ENCODE data around the gene SUPT20H. TPM values are rescaled to one million over a fixed set of nuclear protein-coding genes. Genes with fewer than 3 reads are reported as not detected.
"Not testable (repeated sequence)": the region's sequence is repeated elsewhere in the genome, so short reads cannot be mapped to it uniquely, and the experiment has no call there.

SUPT20H gene
- total RNA-seq, 5 donors from 2014 or later (not counting 1 experiment from before 2014, with no cell fraction given), result 73.8 to 90.9 (median 87.3) TPM

- DNase-seq (no peak), ATAC-seq (replicated peaks in 1 of 4) (no peak)
- Mint-ChIP-seq H3K4me3 (no peak overlapping the region), H3K27me3 (peaks cover 0 to 12% of the 10 kb centered on the region in 2 donors), H3K9me3 (no peaks in the 10 kb centered on the region), H3K4me1 (peaks cover 0 to under 1% (median 0%) of the 10 kb centered on the region in 3 donors), H3K27ac (peak overlapping the region in 1 of 2 donors; percentile 22), H3K36me3 (no peaks in the 10 kb centered on the region)
- POLR2A ChIA-PET, result no interaction called here
- Histone ChIP-seq H3K27me3 (replicated peaks in 1 of 2; ENCODE audit: control insufficient read depth in 2 of 2, extremely low read depth in 1 of 2, insufficient read depth in 2 of 2, low read length in 1 of 2) (peaks cover 0 to 14% of the 10 kb centered on the region in 2 experiments), H3K36me3 (ENCODE audit: control insufficient read depth in 2 of 2, extremely low read depth in 1 of 2, insufficient read depth in 1 of 2, low read length in 1 of 2) (no peaks in the 10 kb centered on the region), H3K9me3 (no peaks in the 10 kb centered on the region), H3K4me3 (ENCODE audit: control insufficient read depth in 1 of 2, extremely low read depth in 1 of 2, low read length in 1 of 2) (no peak overlapping the region), H3K27ac (ENCODE audit: low read length) (no peak overlapping the region), H3K4me1 (ENCODE audit: control insufficient read depth in 1 of 2, extremely low read depth in 1 of 2, insufficient read depth in 2 of 2, low read length in 2 of 2) (no peaks in the 10 kb centered on the region)
- CTCF ChIA-PET, result interaction anchor here in 1 of 2 donors (0.6 kb wide), 1 partner anchor 329 kb away, joined by 3 read pairs; no protein-coding TSS in a partner anchor
- 87% methylated on average over 3 of the region's 6 CpGs for WGBS (ENCODE audit: insufficient coverage)
Measured at GRCh38 chr13:37065890-37066526, 6.5 kb upstream of the SUPT20H start.

- Mint-ChIP-seq H3K4me1 (peaks cover 31 to 49% (median 43%) of the 10 kb centered on the region in 3 donors), H3K36me3 (peaks cover 13% of the 10 kb centered on the region), H3K9me3 (no peaks in the 10 kb centered on the region), H3K27ac (peak overlapping the region; percentile 97), H3K27me3 (no peaks in the 10 kb centered on the region), H3K4me3 (peak overlapping the region; percentile 87 to 96 (median 90))
- Histone ChIP-seq H3K9me3 (no peaks in the 10 kb centered on the region), H3K36me3 (ENCODE audit: control insufficient read depth in 2 of 2, extremely low read depth in 1 of 2, insufficient read depth in 1 of 2, low read length in 1 of 2) (no peaks in the 10 kb centered on the region), H3K4me3 (ENCODE audit: control insufficient read depth in 1 of 2, extremely low read depth in 1 of 2, low read length in 1 of 2) (peak overlapping the region; percentile 64 to 93), H3K4me1 (ENCODE audit: control insufficient read depth in 1 of 2, extremely low read depth in 1 of 2, insufficient read depth in 2 of 2, low read length in 2 of 2) (peaks cover 8 to 22% of the 10 kb centered on the region in 2 experiments), H3K27me3 (replicated peaks in 1 of 2; ENCODE audit: control insufficient read depth in 2 of 2, extremely low read depth in 1 of 2, insufficient read depth in 2 of 2, low read length in 1 of 2) (no peaks in the 10 kb centered on the region), H3K27ac (ENCODE audit: low read length) (peak overlapping the region; percentile 73)
- ATAC-seq (replicated peaks in 1 of 4) (peak; percentile 28 to 35 (median 34)), DNase-seq (no peak)
- ChIA-PET CTCF (no interaction called here), POLR2A (interaction anchor here in 1 of 2 donors (0.6 kb wide), 1 partner anchor 37 kb away, joined by 3 read pairs; no protein-coding TSS in a partner anchor)
- WGBS (ENCODE audit: insufficient coverage), result 94% methylated on average over 3 of the region's 10 CpGs
Measured at GRCh38 chr13:37059848-37060192, 332 bp upstream of the SUPT20H start.

GRCh38 chr13:37056228-37056627 is 3.3 kb downstream of the SUPT20H start:
- peaks cover 34% of the 10 kb centered on the region for H3K36me3 Mint-ChIP-seq
- POLR2A ChIA-PET; H3K27me3 ChIP-seq (replicated peaks in 1 of 2; ENCODE audit: control insufficient read depth in 2 of 2, extremely low read depth in 1 of 2, insufficient read depth in 2 of 2, low read length in 1 of 2); ATAC-seq (replicated peaks in 1 of 4); H3K27me3 Mint-ChIP-seq; H3K9me3 Mint-ChIP-seq; DNase-seq; H3K9me3 ChIP-seq; H3K36me3 ChIP-seq (ENCODE audit: control insufficient read depth in 2 of 2, extremely low read depth in 1 of 2, insufficient read depth in 1 of 2, low read length in 1 of 2); H3K27ac Mint-ChIP-seq; H3K4me3 ChIP-seq (ENCODE audit: control insufficient read depth in 1 of 2, extremely low read depth in 1 of 2, low read length in 1 of 2); H3K27ac ChIP-seq (ENCODE audit: low read length): not testable (repeated sequence)
- CTCF ChIA-PET, result interaction anchor here in 1 of 2 donors (1.1 kb wide), 1 partner anchor 9 kb away, joined by 3 read pairs; no protein-coding TSS in a partner anchor
- peak overlapping the region in 1 of 3 donors; percentile 22 for H3K4me3 Mint-ChIP-seq
- H3K4me1 ChIP-seq (ENCODE audit: control insufficient read depth in 1 of 2, extremely low read depth in 1 of 2, insufficient read depth in 2 of 2, low read length in 2 of 2), result peaks cover 8 to 22% of the 10 kb centered on the region in 2 experiments
- WGBS (ENCODE audit: insufficient coverage), result no CpG with 5 or more reads among the region's 2 CpGs
- H3K4me1 Mint-ChIP-seq, result peaks cover 64 to 85% (median 74%) of the 10 kb centered on the region in 3 donors

GRCh38 chr13:37053111-37053510 is 6.4 kb downstream of the SUPT20H start:
- H3K4me3 ChIP-seq (ENCODE audit: control insufficient read depth in 1 of 2, extremely low read depth in 1 of 2, low read length in 1 of 2); ATAC-seq (replicated peaks in 1 of 4); H3K27me3 ChIP-seq (replicated peaks in 1 of 2; ENCODE audit: control insufficient read depth in 2 of 2, extremely low read depth in 1 of 2, insufficient read depth in 2 of 2, low read length in 1 of 2); H3K27me3 Mint-ChIP-seq; H3K27ac ChIP-seq (ENCODE audit: low read length); H3K4me3 Mint-ChIP-seq; CTCF ChIA-PET; DNase-seq; H3K36me3 ChIP-seq (ENCODE audit: control insufficient read depth in 2 of 2, extremely low read depth in 1 of 2, insufficient read depth in 1 of 2, low read length in 1 of 2); H3K9me3 ChIP-seq; POLR2A ChIA-PET; H3K9me3 Mint-ChIP-seq; H3K27ac Mint-ChIP-seq: not testable (repeated sequence)
- WGBS (ENCODE audit: insufficient coverage), result no CpG with 5 or more reads among the region's 3 CpGs
- peaks cover 2 to 14% of the 10 kb centered on the region in 2 experiments for H3K4me1 ChIP-seq (ENCODE audit: control insufficient read depth in 1 of 2, extremely low read depth in 1 of 2, insufficient read depth in 2 of 2, low read length in 2 of 2)
- Mint-ChIP-seq H3K4me1 (peaks cover 52 to 68% (median 64%) of the 10 kb centered on the region in 3 donors), H3K36me3 (peaks cover 34% of the 10 kb centered on the region)

- CTCF ChIA-PET, result no interaction called here
- peaks cover 38 to 49% (median 39%) of the 10 kb centered on the region in 3 donors for H3K4me1 Mint-ChIP-seq
- H3K9me3 Mint-ChIP-seq, result peaks cover 0 to 6% (median 0%) of the 10 kb centered on the region in 3 donors
- no peak overlapping the region for H3K27ac ChIP-seq (ENCODE audit: low read length)
- no peak overlapping the region for H3K27ac Mint-ChIP-seq
- H3K9me3 ChIP-seq, result no peaks in the 10 kb centered on the region
- H3K36me3 ChIP-seq (ENCODE audit: control insufficient read depth in 2 of 2, extremely low read depth in 1 of 2, insufficient read depth in 1 of 2, low read length in 1 of 2), result peaks cover 0 to 24% of the 10 kb centered on the region in 2 donors
- WGBS (ENCODE audit: insufficient coverage), result no CpG with 5 or more reads among the region's 1 CpG
- H3K4me3 ChIP-seq (ENCODE audit: control insufficient read depth in 1 of 2, extremely low read depth in 1 of 2, low read length in 1 of 2), result no peak overlapping the region
- H3K4me1 ChIP-seq (ENCODE audit: control insufficient read depth in 1 of 2, extremely low read depth in 1 of 2, insufficient read depth in 2 of 2, low read length in 2 of 2), result no peaks in the 10 kb centered on the region
- no peak for ATAC-seq (replicated peaks in 1 of 4)
- no peaks in the 10 kb centered on the region for H3K27me3 Mint-ChIP-seq
- H3K4me3 Mint-ChIP-seq, result no peak overlapping the region
- POLR2A ChIA-PET, result no interaction called here
- H3K27me3 ChIP-seq (replicated peaks in 1 of 2; ENCODE audit: control insufficient read depth in 2 of 2, extremely low read depth in 1 of 2, insufficient read depth in 2 of 2, low read length in 1 of 2), result no peaks in the 10 kb centered on the region
- no peak for DNase-seq
- peaks cover 31% of the 10 kb centered on the region for H3K36me3 Mint-ChIP-seq
Measured at GRCh38 chr13:37049810-37050209, 9.7 kb downstream of the SUPT20H start.

- POLR2A ChIA-PET, result no interaction called here
- H3K27me3 Mint-ChIP-seq, result no peaks in the 10 kb centered on the region
- Histone ChIP-seq H3K9me3 (no peaks in the 10 kb centered on the region), H3K27me3 (replicated peaks in 1 of 2; ENCODE audit: control insufficient read depth in 2 of 2, extremely low read depth in 1 of 2, insufficient read depth in 2 of 2, low read length in 1 of 2) (no peaks in the 10 kb centered on the region), H3K4me1 (ENCODE audit: control insufficient read depth in 1 of 2, extremely low read depth in 1 of 2, insufficient read depth in 2 of 2, low read length in 2 of 2) (no peaks in the 10 kb centered on the region), H3K27ac (ENCODE audit: low read length) (no peak overlapping the region), H3K36me3 (ENCODE audit: control insufficient read depth in 2 of 2, extremely low read depth in 1 of 2, insufficient read depth in 1 of 2, low read length in 1 of 2) (peaks cover 0 to 43% of the 10 kb centered on the region in 2 donors), H3K4me3 (ENCODE audit: control insufficient read depth in 1 of 2, extremely low read depth in 1 of 2, low read length in 1 of 2) (no peak overlapping the region)
- peaks cover 33% of the 10 kb centered on the region for H3K36me3 Mint-ChIP-seq
- ATAC-seq (replicated peaks in 1 of 4) (no peak), DNase-seq (no peak)
- no peaks in the 10 kb centered on the region for H3K9me3 Mint-ChIP-seq
- WGBS (ENCODE audit: insufficient coverage), result no CpG with 5 or more reads among the region's 3 CpGs
- no peak overlapping the region for H3K4me3 Mint-ChIP-seq
- CTCF ChIA-PET, result interaction anchor here in 1 of 2 donors (1.2 kb wide), 1 partner anchor 9 kb away, joined by 3 read pairs; no protein-coding TSS in a partner anchor
- no peak overlapping the region for H3K27ac Mint-ChIP-seq
- H3K4me1 Mint-ChIP-seq, result peaks cover 22 to 30% (median 23%) of the 10 kb centered on the region in 3 donors
Measured at GRCh38 chr13:37047846-37048245, 11.6 kb downstream of the SUPT20H start.
